SK-N-SH treated with all-trans-retinoic acid at 6 μM for 48 hours (cell line): ENCODE data around the gene TRIM13.

Experiments used
- ATAC-seq: fragments of 200-7000 bp; cut with Tn5 transposase; 3 replicates; pipeline ENCODE4 v1.9.1; 2020; ENCODE audit warnings: mild to moderate bottlenecking, moderate library complexity
- ARNTL ChIP-seq: fragments of 450-650 bp; formaldehyde crosslinking; IDR thresholded peaks from 2 replicates; pipeline ENCODE4 v1.5.0; 2020; ENCODE audit warnings: low read depth, mild to moderate bottlenecking, moderate library complexity, borderline replicate concordance
- BACH2 ChIP-seq: fragments of 250-450 bp; sonication (Bioruptor Pico); IDR thresholded peaks from 2 replicates; pipeline ENCODE4 v1.9.0; 2021; ENCODE audit warnings: mild to moderate bottlenecking, borderline replicate concordance
- CREB5 ChIP-seq: fragments of 250-450 bp; sonication (Bioruptor Pico); IDR thresholded peaks from 2 replicates; pipeline ENCODE4 v1.5.1; 2020; ENCODE audit warnings: low read depth, mild to moderate bottlenecking, moderate library complexity
- CSRNP3 ChIP-seq: fragments of 250-450 bp; sonication (Bioruptor Pico); IDR thresholded peaks from 2 replicates; pipeline ENCODE4 v1.5.1; 2021; ENCODE audit warnings: mild to moderate bottlenecking, moderate library complexity
- ESRRG ChIP-seq: fragments of 250-450 bp; sonication (Bioruptor Pico); IDR thresholded peaks from 2 replicates; pipeline ENCODE4 v1.6.1; 2021; ENCODE audit warnings: mild to moderate bottlenecking
- GLIS3 ChIP-seq: fragments of 250-450 bp; sonication (Bioruptor Pico); IDR thresholded peaks from 2 replicates; pipeline ENCODE4 v1.5.0; 2020; ENCODE audit warnings: mild to moderate bottlenecking, moderate library complexity
- ISL1 ChIP-seq: fragments of 250-450 bp; sonication (Bioruptor Pico); IDR thresholded peaks from 2 replicates; pipeline ENCODE4 v2.1.2; 2022; ENCODE audit warnings: mild to moderate bottlenecking, moderate library complexity
- OSR1 ChIP-seq: fragments of 250-450 bp; sonication (Bioruptor Pico); IDR thresholded peaks from 2 replicates; pipeline ENCODE4 v1.8.0; 2022; ENCODE audit warnings: moderate library complexity, mild to moderate bottlenecking, inconsistent platforms
- PATZ1 ChIP-seq: fragments of 250-450 bp; sonication (Bioruptor Pico); IDR thresholded peaks from 2 replicates; pipeline ENCODE4 v1.8.0; 2020; ENCODE audit warnings: mild to moderate bottlenecking, moderate library complexity, borderline replicate concordance
- POU6F1 ChIP-seq: fragments of 250-450 bp; sonication (Bioruptor Pico); IDR thresholded peaks from 2 replicates; pipeline ENCODE4 v1.8.0; 2021; ENCODE audit warnings: low read depth, mild to moderate bottlenecking, moderate library complexity, borderline replicate concordance
- PPARA ChIP-seq: fragments of 250-450 bp; sonication (Bioruptor Pico); IDR thresholded peaks from 2 replicates; pipeline ENCODE4 v1.5.0; 2020; ENCODE audit warnings: mild to moderate bottlenecking, borderline replicate concordance
- SNAI2 ChIP-seq: fragments of 250-450 bp; sonication (Bioruptor Pico); IDR thresholded peaks from 2 replicates; pipeline ENCODE4 v1.5.0; 2020; ENCODE audit warnings: mild to moderate bottlenecking, moderate library complexity
- TCF4 ChIP-seq: fragments of 250-450 bp; sonication (Bioruptor Pico); IDR thresholded peaks from 2 replicates; pipeline ENCODE4 v1.8.0; 2021; ENCODE audit warnings: mild to moderate bottlenecking, moderate library complexity, borderline replicate concordance
- TOX ChIP-seq: fragments of 250-450 bp; sonication (Bioruptor Pico); IDR thresholded peaks from 2 replicates; pipeline ENCODE4 v1.8.0; 2021; ENCODE audit warnings: mild to moderate bottlenecking, moderate library complexity, borderline replicate concordance
- ZC3H10 ChIP-seq: fragments of 250-450 bp; sonication (Bioruptor Pico); IDR thresholded peaks from 2 replicates; pipeline ENCODE4 v1.5.1; 2021; ENCODE audit warnings: mild to moderate bottlenecking, moderate library complexity
- ZFP3 ChIP-seq: fragments of 250-450 bp; sonication (Bioruptor Pico); IDR thresholded peaks from 2 replicates; pipeline ENCODE4 v1.5.0; 2020; ENCODE audit warnings: mild to moderate bottlenecking, moderate library complexity
- ZFP30 ChIP-seq: fragments of 450-650 bp; formaldehyde crosslinking; IDR thresholded peaks from 2 replicates; pipeline ENCODE4 v1.5.0; 2022; ENCODE audit warnings: mild to moderate bottlenecking, moderate library complexity
- ZNF8 ChIP-seq: fragments of 450-650 bp; formaldehyde crosslinking; IDR thresholded peaks from 2 replicates; pipeline ENCODE4 v1.5.0; 2020; ENCODE audit warnings: mild to moderate bottlenecking, moderate library complexity

TRIM13 gene

GRCh38 chr13:50014386-50014785 lies 17.5 kb downstream of the TRIM13 start:
- TF ChIP-seq ZFP30 (no peak), GLIS3 (no peak), ZFP3 (CRISPR knock-in tag) (no peak), POU6F1 (CRISPR knock-in tag) (no peak), ISL1 (CRISPR knock-in tag) (no peak), ZNF8 (no peak), TCF4 (no peak), SNAI2 (CRISPR knock-in tag) (no peak), ARNTL (CRISPR knock-in tag) (no peak), ESRRG (no peak), OSR1 (CRISPR knock-in tag) (no peak), CSRNP3 (CRISPR knock-in tag) (no peak)
- TF ChIP-seq, all 23 proteins: peak for 0
- no peak for ATAC-seq

GRCh38 chr13:50015258-50015657 lies 18.4 kb downstream of the TRIM13 start, which contains the start of gene KCNRG:
Gene KCNRG, plus strand, starts transcription at chr13:50015444. Its CDS starts 50 bp downstream, at chr13:50015494.
- ATAC-seq: no peak; the same call in 2 of the 3 replicates
- TF ChIP-seq BACH2 (CRISPR knock-in tag) (no peak), PATZ1 (CRISPR knock-in tag) (no peak), TOX (CRISPR knock-in tag) (no peak)

GRCh38 chr13:50015750-50016149 lies 18.9 kb downstream of the TRIM13 start:
- TF ChIP-seq PATZ1 (CRISPR knock-in tag) (no peak), TCF4 (no peak), ZFP3 (CRISPR knock-in tag) (no peak), ZFP30 (no peak), PPARA (CRISPR knock-in tag) (no peak), SNAI2 (CRISPR knock-in tag) (no peak), POU6F1 (CRISPR knock-in tag) (no peak), ZC3H10 (CRISPR knock-in tag) (no peak), CREB5 (no peak), GLIS3 (no peak)
- ATAC-seq: no peak

GRCh38 chr13:50016444-50016843 lies 19.6 kb downstream of the TRIM13 start:
- no peak for TF ChIP-seq ZFP30
- no peak for TF ChIP-seq ZNF8
- TF ChIP-seq, all 23 proteins: peak for 0
- ATAC-seq: peak; percentile 75
